GM19452 (cell line): ENCODE measurements around the gene PDE11A.

ENCODE experiments used
- ATAC-seq: cut with Tn5 transposase; IDR thresholded peaks from one replicate; pipeline ENCODE4 v1.9.1; 2021; ENCODE audit not compliant: unreplicated experiment

Gene PDE11A

GRCh38 chr2:177929662-177930522 is 142.7 kb downstream of the PDE11A start:
- no peak for ATAC-seq

- no peak for ATAC-seq
These were observed 149.3 kb downstream of the PDE11A start for GRCh38 chr2:177923323-177923722.

DNA sequence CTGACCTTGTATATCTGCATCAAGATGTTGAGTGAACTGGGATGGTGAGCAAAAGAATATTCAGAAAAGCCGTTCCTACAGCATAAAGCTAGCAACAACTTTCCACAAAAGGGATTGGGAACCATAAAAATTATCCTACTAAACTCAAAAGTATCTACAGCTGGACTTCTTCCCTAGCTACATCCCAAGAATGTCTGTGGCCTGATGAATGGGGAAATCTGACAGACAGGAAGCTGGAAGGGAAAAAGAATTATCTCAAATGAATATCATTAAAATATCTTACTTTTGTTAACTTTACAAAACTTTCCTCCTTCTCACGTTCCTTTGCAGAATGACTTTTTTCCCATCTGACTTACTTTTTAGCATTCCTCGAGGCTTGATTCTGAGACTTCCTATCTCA is 150.9 kb downstream of the PDE11A start:
- ATAC-seq, result no peak

GRCh38 chr2:177917169-177917568 is 155.4 kb downstream of the PDE11A start:
- no peak for ATAC-seq

GRCh38 chr2:177916342-177916741 is 156.2 kb downstream of the PDE11A start:
- ATAC-seq, result no peak

DNA sequence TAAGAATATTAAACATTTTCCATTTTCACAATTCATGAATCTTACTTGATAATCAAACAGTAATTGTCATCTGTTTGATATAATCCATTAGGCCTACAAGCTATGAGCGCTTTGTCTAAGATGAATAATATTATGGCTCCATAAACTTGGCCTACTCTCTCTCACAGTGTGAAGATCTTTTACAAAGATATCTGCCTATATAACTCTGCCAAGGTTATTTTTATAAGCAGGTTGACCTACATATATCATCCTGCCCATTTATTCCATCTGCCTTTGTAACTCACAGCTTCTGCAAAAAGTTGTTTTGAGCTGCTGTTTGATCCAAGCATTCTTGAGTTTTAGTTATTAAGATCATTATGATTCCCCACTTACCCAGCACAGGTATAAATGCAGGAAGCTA is 158.3 kb downstream of the PDE11A start:
- no peak for ATAC-seq

DNA sequence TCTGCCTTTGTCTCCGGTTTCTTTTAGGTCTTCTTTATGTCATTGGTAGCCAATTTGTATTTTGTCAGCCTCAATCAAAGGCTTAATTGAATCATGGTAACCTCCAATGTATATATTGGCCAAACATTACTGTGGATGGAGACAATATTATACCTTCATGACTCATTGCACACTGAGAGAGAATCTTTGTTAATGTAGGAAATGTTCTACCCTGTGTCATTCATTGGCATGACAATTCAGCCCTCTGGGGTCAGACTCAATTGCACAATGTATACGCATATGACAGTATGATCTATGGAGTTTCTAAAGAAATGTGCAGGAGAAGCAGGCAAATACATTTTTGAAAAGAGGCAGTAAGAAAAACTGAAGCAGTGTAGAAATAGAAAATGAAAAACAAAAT is 162.6 kb downstream of the PDE11A start:
- no peak for ATAC-seq

GRCh38 chr2:177908824-177909223 is 163.8 kb downstream of the PDE11A start:
- no peak for ATAC-seq

DNA sequence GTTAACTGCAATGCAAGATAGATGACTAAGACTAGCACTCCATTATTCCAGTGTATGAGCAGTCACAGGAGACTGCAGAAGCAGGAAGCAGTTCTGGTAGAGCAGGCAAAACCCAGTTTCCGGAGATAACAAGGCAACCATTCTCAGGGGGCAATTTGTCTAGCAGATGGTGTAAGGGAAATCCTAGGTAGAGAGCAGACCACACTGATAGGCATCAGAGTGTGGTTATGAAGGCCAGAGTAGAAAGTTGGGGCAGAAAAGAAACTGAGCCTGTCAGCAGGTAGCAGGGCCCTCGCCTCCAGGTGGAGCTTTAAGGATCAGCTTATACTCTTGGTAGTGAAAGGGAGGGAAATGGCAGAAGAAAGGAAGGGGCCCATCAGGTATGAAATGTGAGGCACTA is 164.4 kb downstream of the PDE11A start:
- ATAC-seq, result no peak

DNA sequence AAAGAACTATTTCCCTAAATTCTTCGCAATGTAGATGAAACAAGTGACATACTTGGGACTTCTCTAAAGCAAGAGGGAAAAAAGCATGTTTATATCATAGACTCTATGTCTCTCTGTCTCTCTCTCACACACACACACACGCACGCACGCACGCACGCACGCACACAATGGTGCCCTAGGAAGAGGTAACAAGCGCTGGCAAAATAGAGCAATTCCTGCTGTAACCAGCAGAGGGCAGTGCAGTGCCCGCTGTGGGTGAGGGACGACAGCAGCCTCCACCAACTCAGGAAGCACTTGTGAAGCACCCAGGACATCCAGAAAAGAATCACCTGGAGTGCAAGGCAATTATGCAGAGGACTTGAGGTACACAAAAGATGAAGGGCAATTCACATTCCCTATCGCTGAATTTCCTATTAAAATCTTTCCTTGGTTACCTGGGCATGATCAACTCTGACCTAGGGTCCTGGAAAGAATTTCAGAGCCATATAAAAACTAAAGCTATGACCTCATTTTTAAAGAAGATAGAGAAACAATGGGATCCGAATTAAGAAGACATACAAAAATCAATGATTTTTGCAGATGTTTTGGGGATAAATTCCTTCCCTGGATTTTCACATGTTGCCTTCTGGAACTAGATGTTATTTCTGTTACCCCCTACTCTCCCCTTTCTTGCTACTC is 166.4 kb downstream of the PDE11A start:
- peak; percentile 90 for ATAC-seq

- ATAC-seq, result no peak
These were observed 166.9 kb downstream of the PDE11A start for GRCh38 chr2:177905640-177906039.

- no peak for ATAC-seq
These were observed 170.0 kb downstream of the PDE11A start for GRCh38 chr2:177902395-177903163.

GRCh38 chr2:177900082-177900481 is 172.5 kb downstream of the PDE11A start:
- ATAC-seq, result no peak

- ATAC-seq, result no peak
These were observed 175.3 kb downstream of the PDE11A start for GRCh38 chr2:177897278-177897677.

DNA sequence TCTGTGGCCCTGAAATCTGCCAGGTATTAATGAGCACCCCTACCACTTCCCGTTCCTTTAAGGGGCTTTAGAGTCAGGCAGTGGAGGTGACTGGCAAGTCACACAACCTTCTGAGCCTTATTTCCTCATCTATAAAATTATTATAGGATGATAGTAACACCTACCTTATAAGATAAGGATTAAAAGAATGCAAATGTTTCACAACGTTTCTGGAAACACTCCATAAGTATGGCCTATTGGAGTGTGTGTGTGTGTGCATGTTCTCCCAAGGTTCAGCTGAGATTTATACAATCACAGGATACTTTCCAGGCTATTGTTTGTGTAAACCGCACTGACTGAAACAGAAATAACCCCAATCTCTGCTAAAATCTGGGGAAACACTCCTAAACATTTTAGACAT is 176.0 kb downstream of the PDE11A start:
- ATAC-seq, result no peak

DNA sequence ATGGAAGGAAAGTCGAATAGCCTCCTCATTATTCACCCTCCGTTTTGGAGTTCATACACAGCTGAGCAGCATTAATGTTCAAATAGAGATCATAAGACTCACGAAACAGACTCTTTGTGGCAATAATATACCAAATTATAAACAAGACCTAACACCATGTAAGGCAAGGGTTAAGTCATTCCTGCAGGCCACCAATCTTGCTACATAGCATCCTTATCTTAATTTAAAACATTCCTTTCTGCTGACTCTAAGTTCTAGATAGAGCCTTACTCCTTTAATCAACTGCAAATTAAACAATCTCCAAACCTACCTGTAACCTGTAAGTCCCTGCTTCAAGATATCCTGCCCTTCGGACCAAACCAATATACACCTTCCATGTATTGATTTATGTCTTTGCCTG is 178.0 kb downstream of the PDE11A start:
- ATAC-seq, result no peak

GRCh38 chr2:177893880-177894279 is 178.7 kb downstream of the PDE11A start:
- no peak for ATAC-seq

DNA sequence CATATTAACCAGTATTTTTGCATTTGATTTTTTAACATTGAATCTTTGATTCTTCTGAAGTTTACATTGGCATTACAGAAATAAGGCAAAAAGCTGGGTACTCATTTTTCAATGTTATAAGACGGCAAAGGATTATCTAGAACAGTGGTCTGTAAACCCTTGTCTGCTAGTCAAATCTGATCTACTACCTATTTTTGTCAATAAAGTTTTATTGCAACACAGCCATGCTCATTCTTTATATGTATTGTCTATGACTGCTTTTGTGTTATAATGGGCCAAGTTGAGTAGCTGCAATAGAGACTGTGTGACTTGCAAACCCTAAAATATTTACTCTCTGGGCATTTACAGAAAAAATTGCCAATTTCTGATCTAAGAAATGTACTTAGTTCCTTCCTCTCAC is 181.0 kb downstream of the PDE11A start:
- no peak for ATAC-seq

DNA sequence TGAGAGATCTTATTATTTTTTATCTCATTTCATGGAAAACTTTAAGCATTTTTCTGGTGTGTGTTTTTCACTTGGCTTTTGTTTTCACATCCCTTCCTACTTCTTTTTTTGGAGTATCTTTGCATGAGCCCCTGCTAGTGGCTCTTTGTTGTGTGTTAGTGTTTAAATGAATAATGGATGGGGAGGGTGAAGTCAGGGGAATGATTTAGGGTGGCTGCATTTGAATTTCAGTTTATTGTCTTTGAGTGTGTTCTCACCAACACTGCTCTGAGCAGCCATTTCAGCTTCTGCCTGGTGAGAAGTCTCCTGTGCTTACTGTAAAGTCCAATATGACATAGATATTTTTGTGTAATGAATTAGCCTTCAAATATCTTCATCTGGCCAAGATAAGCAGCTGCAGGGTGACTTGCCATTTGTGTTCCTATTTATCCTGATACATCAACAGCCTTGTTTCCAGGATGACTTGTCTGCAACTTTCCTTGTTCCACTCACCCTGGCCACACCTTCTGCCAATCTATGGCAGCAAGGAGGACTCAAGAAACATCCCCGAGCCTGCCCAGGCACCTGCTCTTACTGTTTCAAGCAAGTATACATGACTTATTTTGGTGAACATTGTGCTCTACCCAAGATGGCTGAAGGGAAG is 182.6 kb downstream of the PDE11A start:
- ATAC-seq, result no peak

DNA sequence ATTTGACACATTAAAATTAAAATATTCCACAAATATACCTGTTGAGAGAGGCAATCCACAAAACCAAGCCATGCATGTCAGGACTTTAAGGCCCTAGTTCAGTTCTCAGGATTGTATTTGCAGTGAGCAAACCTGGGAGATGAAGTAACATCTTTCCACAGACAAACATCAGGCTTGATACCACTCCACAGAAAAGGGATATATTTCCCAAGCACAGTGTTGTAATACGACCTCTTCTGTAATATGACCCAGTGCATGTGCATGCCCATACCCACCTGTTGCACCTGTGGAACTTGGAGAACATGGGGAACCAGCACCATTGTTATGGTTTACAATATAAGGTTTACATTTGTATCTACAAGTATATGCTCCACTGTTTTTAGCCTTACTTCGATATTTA is 184.0 kb downstream of the PDE11A start:
- ATAC-seq, result no peak

DNA sequence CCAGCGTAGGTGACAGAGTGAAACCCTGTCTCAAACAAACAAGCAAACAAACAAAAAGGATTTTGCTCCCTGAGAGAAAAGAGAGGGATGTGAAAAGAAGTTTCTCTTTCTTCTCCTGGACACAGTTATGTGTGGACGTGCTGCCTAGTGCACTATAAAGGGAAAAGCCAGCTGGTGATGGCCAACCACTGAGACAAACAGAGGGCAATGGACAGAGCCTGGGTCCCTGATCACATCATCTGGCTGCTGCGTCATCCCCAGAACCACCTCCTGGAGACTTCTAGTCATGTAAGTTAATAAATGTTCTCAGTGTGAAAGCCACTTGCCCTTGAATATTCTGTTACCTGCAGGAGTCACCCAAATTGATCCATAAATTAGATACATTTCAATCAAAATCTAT is 184.9 kb downstream of the PDE11A start:
- no peak for ATAC-seq
